ENCODE data around the gene CLCN5. TPM values are rescaled to one million over a fixed set of nuclear protein-coding genes. Genes with fewer than 3 reads are reported as not detected.

The CLCN5 gene
- total RNA-seq, 1 donor from 2014 or later = 8.7 TPM

DNA sequence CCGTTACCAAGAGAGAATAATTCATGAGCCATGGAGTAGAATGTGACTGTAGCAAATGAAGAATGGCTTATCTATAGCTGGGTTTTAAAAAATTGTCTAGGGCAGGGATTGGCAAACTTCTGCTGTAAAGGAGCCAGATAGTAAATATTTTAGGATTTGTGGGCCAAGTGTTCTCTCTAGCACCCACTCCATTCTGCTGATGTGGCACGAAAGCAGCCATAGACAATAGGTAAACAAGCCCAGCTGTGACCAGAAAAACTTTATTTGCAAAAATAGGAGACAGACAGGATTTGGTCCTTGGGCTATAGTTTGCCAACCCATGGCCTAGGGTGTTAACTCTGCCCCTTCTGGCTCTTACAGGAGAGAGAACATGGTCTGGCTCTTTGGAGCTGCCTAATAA is 151.2 kb downstream of the CLCN5 start:
- H3K36me3 ChIP-seq = no peaks in the 10 kb centered on the region
- no peak overlapping the region for H3K4me3 Mint-ChIP-seq
- no peaks in the 10 kb centered on the region for H3K27me3 ChIP-seq
- no peak overlapping the region for H3K9ac ChIP-seq
- no peak for DNase-seq (ENCODE audit: low spot score)
- H3K27me3 Mint-ChIP-seq (ENCODE audit: insufficient read depth, low read depth) = no peaks in the 10 kb centered on the region
- H3K4me1 Mint-ChIP-seq = no peaks in the 10 kb centered on the region
- H3K27ac ChIP-seq = no peak overlapping the region
- H3K79me2 ChIP-seq (ENCODE audit: low read depth) = no peaks in the 10 kb centered on the region
- no peaks in the 10 kb centered on the region for H4K20me1 ChIP-seq (ENCODE audit: low read depth)
- no peaks in the 10 kb centered on the region for H3K4me1 ChIP-seq
- no peak overlapping the region for H2AFZ ChIP-seq (replicated peaks)
- H3K27ac Mint-ChIP-seq = no peak overlapping the region
- no peaks in the 10 kb centered on the region for H3K9me3 ChIP-seq (ENCODE audit: low read depth)
- no peaks in the 10 kb centered on the region for H3F3A ChIP-seq (ENCODE audit: low read depth)
- H3K36me3 Mint-ChIP-seq = peaks cover 2% of the 10 kb centered on the region
- H3K4me3 ChIP-seq = no peak overlapping the region
- no peak overlapping the region for H3K4me2 ChIP-seq
- TF ChIP-seq EZH2phosphoT487 (IDR thresholded peaks at IDR 0.05) (no peak), EZH2 (IDR thresholded peaks at IDR 0.05) (no peak)
- TF ChIP-seq, protein P1, sequence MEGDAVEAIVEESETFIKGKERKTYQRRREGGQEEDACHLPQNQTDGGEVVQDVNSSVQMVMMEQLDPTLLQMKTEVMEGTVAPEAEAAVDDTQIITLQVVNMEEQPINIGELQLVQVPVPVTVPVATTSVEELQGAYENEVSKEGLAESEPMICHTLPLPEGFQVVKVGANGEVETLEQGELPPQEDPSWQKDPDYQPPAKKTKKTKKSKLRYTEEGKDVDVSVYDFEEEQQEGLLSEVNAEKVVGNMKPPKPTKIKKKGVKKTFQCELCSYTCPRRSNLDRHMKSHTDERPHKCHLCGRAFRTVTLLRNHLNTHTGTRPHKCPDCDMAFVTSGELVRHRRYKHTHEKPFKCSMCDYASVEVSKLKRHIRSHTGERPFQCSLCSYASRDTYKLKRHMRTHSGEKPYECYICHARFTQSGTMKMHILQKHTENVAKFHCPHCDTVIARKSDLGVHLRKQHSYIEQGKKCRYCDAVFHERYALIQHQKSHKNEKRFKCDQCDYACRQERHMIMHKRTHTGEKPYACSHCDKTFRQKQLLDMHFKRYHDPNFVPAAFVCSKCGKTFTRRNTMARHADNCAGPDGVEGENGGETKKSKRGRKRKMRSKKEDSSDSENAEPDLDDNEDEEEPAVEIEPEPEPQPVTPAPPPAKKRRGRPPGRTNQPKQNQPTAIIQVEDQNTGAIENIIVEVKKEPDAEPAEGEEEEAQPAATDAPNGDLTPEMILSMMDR (IDR thresholded peaks at IDR 0.05) = no peak
- no peaks in the 10 kb centered on the region for H3K9me3 Mint-ChIP-seq

DNA sequence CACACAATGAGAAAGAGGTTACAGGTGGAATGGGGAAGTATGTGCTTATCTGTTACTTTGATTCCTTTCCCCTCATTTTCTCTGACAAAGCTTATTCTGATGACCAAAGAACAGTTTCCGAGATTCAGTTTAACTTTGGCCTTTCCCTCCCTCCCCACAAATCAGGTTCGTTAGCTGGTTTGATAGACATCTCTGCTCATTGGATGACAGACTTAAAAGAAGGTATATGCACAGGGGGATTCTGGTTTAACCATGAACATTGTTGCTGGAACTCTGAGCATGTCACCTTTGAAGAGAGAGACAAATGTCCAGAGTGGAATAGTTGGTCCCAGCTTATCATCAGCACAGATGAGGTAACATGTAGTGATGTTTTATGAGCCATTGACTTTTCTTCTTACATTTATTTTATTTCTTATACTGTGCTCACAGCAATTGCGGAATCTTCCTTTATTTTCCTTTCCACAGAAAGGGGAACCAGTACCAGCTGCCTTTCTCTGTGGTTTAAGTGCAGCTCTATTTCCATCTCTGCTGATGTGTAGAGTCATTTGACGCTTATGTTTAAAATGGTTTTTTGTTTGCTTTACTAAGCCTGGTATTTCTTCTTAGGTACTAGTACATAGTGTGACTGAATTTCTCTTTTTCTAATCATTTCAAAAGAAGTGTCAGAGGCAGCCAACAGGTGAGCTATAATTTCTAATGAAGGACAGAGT is 153.4 kb downstream of the CLCN5 start:
- H3K9me3 Mint-ChIP-seq = no peaks in the 10 kb centered on the region
- H3K36me3 Mint-ChIP-seq = no peaks in the 10 kb centered on the region
- no peaks in the 10 kb centered on the region for H3K4me1 Mint-ChIP-seq
- H4K20me1 ChIP-seq (ENCODE audit: low read depth) = no peaks in the 10 kb centered on the region
- no peaks in the 10 kb centered on the region for H3K9me3 ChIP-seq (ENCODE audit: low read depth)
- H3K36me3 ChIP-seq = no peaks in the 10 kb centered on the region
- no peak overlapping the region for H3K4me2 ChIP-seq
- no peak for TF ChIP-seq EZH2phosphoT487 (IDR thresholded peaks at IDR 0.05)
- TF ChIP-seq, protein P1 (IDR thresholded peaks at IDR 0.05) = no peak
- no peak for TF ChIP-seq EZH2 (IDR thresholded peaks at IDR 0.05)
- no peak overlapping the region for H3K4me3 ChIP-seq
- H3K79me2 ChIP-seq (ENCODE audit: low read depth) = no peaks in the 10 kb centered on the region
- H3K27ac Mint-ChIP-seq = no peak overlapping the region
- no peaks in the 10 kb centered on the region for H3K27me3 Mint-ChIP-seq (ENCODE audit: insufficient read depth, low read depth)
- no peak overlapping the region for H3K4me3 Mint-ChIP-seq
- no peaks in the 10 kb centered on the region for H3F3A ChIP-seq (ENCODE audit: low read depth)
- no peaks in the 10 kb centered on the region for H3K4me1 ChIP-seq
- no peak overlapping the region for H2AFZ ChIP-seq (replicated peaks)
- no peak overlapping the region for H3K27ac ChIP-seq
- no peak overlapping the region for H3K9ac ChIP-seq
- no peak for DNase-seq (ENCODE audit: low spot score)
- H3K27me3 ChIP-seq = no peaks in the 10 kb centered on the region

DNA sequence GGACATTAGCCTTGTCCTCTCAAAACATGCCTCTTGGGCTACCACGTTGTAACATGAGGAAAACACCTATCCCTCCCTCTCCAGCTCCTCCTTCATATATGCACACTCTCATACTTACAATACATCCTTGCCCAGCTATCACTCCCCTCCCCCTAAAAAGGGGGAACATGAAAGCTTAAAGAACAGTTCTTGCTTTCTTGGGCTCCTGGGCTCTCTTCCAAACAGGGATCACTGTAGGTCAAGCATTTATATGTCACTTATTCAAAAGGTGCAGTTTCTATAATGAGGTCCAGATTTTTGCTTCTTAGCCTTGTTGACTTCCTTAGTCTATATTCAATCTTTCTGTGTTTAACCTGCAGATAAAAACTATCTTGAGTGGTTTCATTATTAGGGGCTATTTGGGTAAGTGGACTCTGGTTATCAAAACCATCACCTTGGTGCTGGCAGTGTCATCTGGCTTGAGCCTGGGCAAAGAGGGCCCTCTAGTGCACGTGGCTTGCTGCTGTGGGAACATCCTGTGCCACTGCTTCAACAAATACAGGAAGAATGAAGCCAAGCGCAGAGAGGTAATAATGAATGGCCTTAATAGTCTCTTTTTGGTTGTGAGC is 159.0 kb downstream of the CLCN5 start:
- H3K27ac Mint-ChIP-seq = no peak overlapping the region
- Histone ChIP-seq H3K9ac (no peak overlapping the region), H4K20me1 (ENCODE audit: low read depth) (no peaks in the 10 kb centered on the region), H2AFZ (replicated peaks) (no peak overlapping the region), H3K27ac (no peak overlapping the region), H3K4me2 (no peak overlapping the region), H3K4me1 (no peaks in the 10 kb centered on the region), H3K27me3 (no peaks in the 10 kb centered on the region), H3K4me3 (no peak overlapping the region), H3K79me2 (ENCODE audit: low read depth) (no peaks in the 10 kb centered on the region), H3K9me3 (ENCODE audit: low read depth) (no peaks in the 10 kb centered on the region), H3K36me3 (no peaks in the 10 kb centered on the region), H3F3A (ENCODE audit: low read depth) (no peaks in the 10 kb centered on the region)
- no peak overlapping the region for H3K4me3 Mint-ChIP-seq
- no peaks in the 10 kb centered on the region for H3K9me3 Mint-ChIP-seq
- peak; percentile 50 for DNase-seq (ENCODE audit: low spot score)
- H3K4me1 Mint-ChIP-seq = no peaks in the 10 kb centered on the region
- no peaks in the 10 kb centered on the region for H3K27me3 Mint-ChIP-seq (ENCODE audit: insufficient read depth, low read depth)
- H3K36me3 Mint-ChIP-seq = no peaks in the 10 kb centered on the region
- no peak for TF ChIP-seq EZH2phosphoT487 (IDR thresholded peaks at IDR 0.05)
- TF ChIP-seq, protein P1 (IDR thresholded peaks at IDR 0.05) = peak; percentile 53
